Tibial nerve (tissue), 4 donors: Measurements from ENCODE around the gene CCL16. TPM values are rescaled to one million over a fixed set of nuclear protein-coding genes. Genes with fewer than 3 reads are reported as not detected.
A peak's percentile ranks its signal among the peaks of the same experiment; 100 is the strongest.
"Not testable (repeated sequence)": the region's sequence is repeated elsewhere in the genome, so short reads cannot be mapped to it uniquely, and the experiment has no call there.

Source experiments
- DNase-seq, 2 donors: peaks; one replicate each; pipeline ENCODE4 v3.0.0-alpha.2; 2019; ENCODE audit warnings: low spot score in 2 of 2
- H3K27ac ChIP-seq, 4 donors: fragments of 200-600 bp; sonication (generic) in 3 of 4; one replicate each; pipeline ENCODE4 v1.5.1; 2017 to 2019; ENCODE audit warnings: mild to moderate bottlenecking in 1 of 4
- H3K27me3 ChIP-seq, 2 donors: fragments of 200-600 bp; sonication (generic) in 1 of 2; one replicate each; pipeline versions ENCODE4 v1.5.1 to v1.6.0; 2017 to 2019
- H3K36me3 ChIP-seq, 3 donors: fragments of 200-600 bp; sonication (generic); one replicate each; pipeline ENCODE4 v1.5.1; 2018 to 2019
- H3K4me1 ChIP-seq, 4 donors: fragments of 200-600 bp; sonication (generic) in 3 of 4; one replicate each; pipeline ENCODE4 v1.5.1; 2017 to 2019
- H3K4me3 ChIP-seq, 4 donors: fragments of 200-600 bp; sonication (generic) in 3 of 4; one replicate each; pipeline ENCODE4 v1.5.1; 2017 to 2019; ENCODE audit warnings: mild to moderate bottlenecking in 1 of 4, moderate library complexity in 1 of 4
- H3K9me3 ChIP-seq, 4 donors: fragments of 200-600 bp; sonication (generic) in 3 of 4; one replicate each; pipeline ENCODE4 v1.5.1; 2017 to 2019
- CTCF ChIP-seq, 5 experiments: fragments of 200-600 bp in 3 of 5; fragments of 450-650 bp in 2 of 5; sonication (generic) in 3 of 5; IDR thresholded peaks; one replicate each; pipeline ENCODE4 v1.5.1; 2016 to 2019; ENCODE audit warnings: antibody characterized with exemption in 5 of 5, mild to moderate bottlenecking in 3 of 5, moderate library complexity in 2 of 5
- EP300 ChIP-seq, 2 donors: sonication (generic); formaldehyde crosslinking; IDR thresholded peaks; one replicate each; pipeline ENCODE4 v1.6.1; 2017; ENCODE audit warnings: antibody characterized with exemption in 2 of 2, mild to moderate bottlenecking in 1 of 2
- POLR2A ChIP-seq, 2 donors: fragments of 450-650 bp; IDR thresholded peaks; one replicate each; pipeline ENCODE4 v1.6.1; 2017; ENCODE audit warnings: antibody characterized with exemption in 2 of 2, mild to moderate bottlenecking in 2 of 2, moderate library complexity in 2 of 2
- WGBS, 2 donors: methylation state at CpG; one replicate each; pipeline ENCODE4 v1.1.5; 2018; 5-methylcytosine and 5-hydroxymethylcytosine counted together
- total RNA-seq, 4 donors: library from RNA; depleted of rRNA; stranded (reverse); fragments of >200 nt; gene quantifications; one replicate each; pipeline ENCODE4 v1.1.0, GENCODE V29; 2016

The CCL16 gene
- total RNA-seq, 4 donors from 2014 or later, result not detected

DNA sequence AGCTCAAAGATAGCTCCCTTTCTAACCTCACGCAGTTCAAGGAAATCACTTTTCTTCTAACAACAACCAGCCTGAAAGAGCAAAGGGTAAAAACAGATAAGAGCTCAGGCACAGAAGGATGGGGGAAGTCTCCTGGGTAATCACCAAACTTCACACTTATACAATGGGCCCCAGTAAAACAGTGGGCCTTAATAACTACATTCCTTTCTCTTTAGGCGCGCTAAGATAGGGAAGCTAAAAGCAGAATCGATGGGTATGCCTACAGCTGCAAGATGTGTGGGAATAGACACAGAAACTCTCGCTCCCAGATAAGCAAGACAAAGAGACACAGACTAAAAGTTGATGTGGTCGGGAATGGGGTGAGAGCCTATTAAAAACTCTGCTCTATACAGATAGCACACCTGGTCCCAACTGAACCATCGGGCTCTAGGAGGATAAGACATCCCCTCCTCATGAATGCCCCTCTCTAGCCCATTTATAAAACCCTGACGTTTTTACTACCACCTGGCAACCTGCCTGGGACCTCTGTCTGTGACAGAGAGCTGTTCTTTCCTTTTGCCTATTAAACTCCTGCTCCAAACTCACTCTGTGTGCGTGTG, 38.6 kb downstream of the CCL16 start:
- Histone ChIP-seq H3K36me3 (no peaks in the 10 kb centered on the region), H3K4me3 (no peak overlapping the region), H3K27me3 (no peaks in the 10 kb centered on the region), H3K4me1 (no peaks in the 10 kb centered on the region), H3K27ac (no peak overlapping the region), H3K9me3 (no peaks in the 10 kb centered on the region)
- 57 to 58% methylated on average over 9 of the region's 9 CpGs for WGBS, 2 donors
- DNase-seq, result no peak
- TF ChIP-seq CTCF (IDR thresholded peaks at IDR 0.05) (no peak), EP300 (IDR thresholded peaks at IDR 0.05) (no peak), POLR2A (IDR thresholded peaks at IDR 0.05) (no peak)

- not testable (repeated sequence) for H3K27ac ChIP-seq, H3K27me3 ChIP-seq, H3K9me3 ChIP-seq, DNase-seq, H3K36me3 ChIP-seq, H3K4me3 ChIP-seq, H3K4me1 ChIP-seq
- WGBS, 2 donors, result 96 to 98% methylated on average over 3 of the region's 3 CpGs
These were observed 42.8 kb downstream of the CCL16 start for GRCh38 chr17:35938492-35938891.

GRCh38 chr17:35936063-35936462, 45.2 kb downstream of the CCL16 start:
- DNase-seq, result no peak
- Histone ChIP-seq H3K36me3 (no peaks in the 10 kb centered on the region), H3K4me3 (no peak overlapping the region), H3K4me1 (peaks cover 0 to 24% (median 7%) of the 10 kb centered on the region in 4 donors), H3K27me3 (no peaks in the 10 kb centered on the region), H3K9me3 (no peaks in the 10 kb centered on the region), H3K27ac (no peak overlapping the region)
- 91 to 94% methylated on average over 5 of the region's 5 CpGs for WGBS, 2 donors
- no peak for TF ChIP-seq POLR2A (IDR thresholded peaks at IDR 0.05)
- TF ChIP-seq EP300 (IDR thresholded peaks at IDR 0.05), result no peak
- no peak for TF ChIP-seq CTCF (IDR thresholded peaks at IDR 0.05)

GRCh38 chr17:35934760-35935159, 46.5 kb downstream of the CCL16 start:
- no peaks in the 10 kb centered on the region for H3K27me3 ChIP-seq
- peaks cover 0 to 37% (median 20%) of the 10 kb centered on the region in 4 donors for H3K4me1 ChIP-seq
- 90 to 91% methylated on average over 10 of the region's 10 CpGs for WGBS, 2 donors
- no peak overlapping the region for H3K4me3 ChIP-seq
- H3K27ac ChIP-seq, result no peak overlapping the region
- no peak for TF ChIP-seq CTCF (IDR thresholded peaks at IDR 0.05)
- TF ChIP-seq EP300 (IDR thresholded peaks at IDR 0.05), result no peak
- TF ChIP-seq POLR2A (IDR thresholded peaks at IDR 0.05), result no peak
- no peak for DNase-seq
- H3K36me3 ChIP-seq, result no peaks in the 10 kb centered on the region
- no peaks in the 10 kb centered on the region for H3K9me3 ChIP-seq

DNA sequence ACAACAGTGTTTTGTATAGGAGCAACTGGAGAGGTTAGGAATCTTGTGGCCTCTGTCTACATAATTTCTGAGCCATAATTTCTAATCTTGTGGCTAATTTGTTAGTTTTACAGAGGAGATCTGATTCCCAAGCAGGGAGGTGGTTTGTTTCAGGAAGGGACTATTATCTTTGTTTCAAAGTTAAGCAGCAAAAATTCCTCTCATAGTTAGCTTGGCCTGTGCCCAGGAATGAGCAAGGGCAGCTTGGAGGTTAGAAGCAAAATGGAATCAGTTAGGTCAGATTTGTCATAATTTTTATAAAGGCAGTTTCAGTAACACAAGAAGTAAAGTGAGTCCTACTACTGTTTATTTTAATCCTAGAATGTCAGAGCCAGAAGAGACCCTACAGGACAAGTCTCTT, 48.7 kb downstream of the CCL16 start:
- Histone ChIP-seq H3K27me3 (no peaks in the 10 kb centered on the region), H3K36me3 (no peaks in the 10 kb centered on the region), H3K27ac (peak overlapping the region in 2 of 4 donors; percentile 38 to 79), H3K4me1 (peaks cover 0 to 40% (median 20%) of the 10 kb centered on the region in 4 donors), H3K4me3 (peak overlapping the region in 1 of 4 donors; percentile 18), H3K9me3 (no peaks in the 10 kb centered on the region)
- DNase-seq, result no peak
- TF ChIP-seq POLR2A (IDR thresholded peaks at IDR 0.05), result no peak
- TF ChIP-seq CTCF (IDR thresholded peaks at IDR 0.05), result no peak
- TF ChIP-seq EP300 (IDR thresholded peaks at IDR 0.05), result no peak
